Activated CD8-positive, alpha-beta memory T cell treated with anti-CD3 and anti-CD28 coated beads for 48 hours (primary cell): ENCODE measurements around the gene ATG14.

Experiments
- DNase-seq, 3 experiments: peaks; one replicate each; pipeline ENCODE4 v3.0.0-alpha.2; 2020; ENCODE audit warnings: low read depth in 2 of 3, low spot score in 2 of 3

The ATG14 gene

DNA sequence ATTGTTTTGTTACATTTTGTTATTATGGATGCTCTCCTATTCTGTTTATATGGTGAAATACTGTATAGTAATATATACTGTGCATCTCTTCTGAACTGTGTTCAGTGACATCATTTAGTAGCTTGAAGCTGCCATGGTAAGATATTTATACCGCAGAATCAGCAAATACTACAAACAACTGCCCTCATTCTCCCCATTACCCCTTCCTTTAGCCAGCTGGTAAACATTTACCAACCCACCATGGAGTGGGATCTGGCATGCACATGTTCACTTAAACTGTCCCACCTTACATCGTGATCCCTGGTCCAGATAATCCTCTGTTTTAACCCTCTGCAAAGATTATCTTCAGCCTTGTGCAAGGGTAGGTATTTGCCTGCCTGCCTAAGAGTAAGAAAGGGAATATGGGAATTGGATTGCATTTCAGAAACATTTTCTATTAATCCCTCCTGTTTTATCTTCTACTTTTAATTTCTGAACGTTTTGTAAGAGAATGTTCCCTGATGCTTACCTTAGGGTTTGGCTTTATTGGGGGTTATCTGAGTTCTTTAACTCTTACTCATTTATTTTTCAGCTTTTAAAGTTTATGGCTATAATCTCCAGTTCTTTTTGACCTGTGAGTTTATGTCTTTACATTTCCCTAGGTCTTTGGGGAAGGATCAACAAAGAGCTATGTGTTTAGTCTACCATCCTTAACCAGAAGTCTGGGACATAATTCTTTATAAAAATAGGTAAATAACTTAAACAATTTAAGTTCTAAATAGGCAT is 93.9 kb downstream of the ATG14 start:
- DNase-seq = no peak

DNA sequence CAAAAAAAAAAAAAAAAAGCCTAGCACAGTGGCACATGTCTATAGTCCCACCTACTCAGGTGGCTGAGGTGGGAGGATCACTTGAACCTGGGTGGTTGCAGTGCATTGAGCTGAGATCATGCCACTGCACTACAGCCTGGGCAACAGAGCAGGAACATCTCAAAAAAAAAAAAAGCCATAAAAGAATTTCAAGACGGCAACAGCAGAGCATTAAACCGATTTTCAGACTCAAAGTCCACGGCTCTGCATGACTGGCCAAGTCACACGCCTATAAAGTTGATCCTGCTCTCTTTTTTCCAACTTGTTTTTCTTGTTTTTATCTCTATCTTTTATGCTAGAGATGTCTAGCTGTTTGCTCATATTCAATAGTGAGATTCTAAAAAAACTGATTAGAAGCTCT is 95.1 kb downstream of the ATG14 start:
- no peak for DNase-seq
